ENCODE data around the gene KLF14. TPM values are rescaled to one million over a fixed set of nuclear protein-coding genes. Genes with fewer than 3 reads are reported as not detected.
"Not testable (repeated sequence)": the region's sequence is repeated elsewhere in the genome, so short reads cannot be mapped to it uniquely, and the experiment has no call there.

The KLF14 gene
- total and polyA plus RNA-seq, 2 donors (not counting 3 experiments of a cell fraction or from before 2014, with no cell fraction given), result 0.01 TPM; not detected in 1

DNA sequence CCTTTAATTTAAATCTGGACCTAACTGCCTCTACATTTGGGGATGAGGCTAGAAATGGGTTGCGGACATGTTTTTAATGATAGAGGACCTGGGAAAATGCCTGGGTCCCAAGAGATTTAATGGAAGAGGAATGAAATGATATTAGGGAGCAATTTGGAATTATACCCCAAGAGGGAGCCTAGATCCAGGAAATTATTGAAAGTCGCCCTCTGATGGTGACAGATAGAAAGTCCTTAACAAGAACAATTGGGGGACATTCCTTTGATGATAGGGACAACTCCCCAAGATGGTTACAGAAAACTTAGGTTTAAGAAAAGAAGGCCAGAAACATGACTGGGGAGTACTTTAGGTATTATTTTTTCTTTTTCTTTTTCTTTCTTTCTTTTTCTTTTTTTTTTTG is 38.2 kb downstream of the KLF14 start:
- no peak for TF ChIP-seq MYC (IDR thresholded peaks at IDR 0.05; ENCODE audit: low read depth, low read length)
- TF ChIP-seq POLR2AphosphoS5 (IDR thresholded peaks at IDR 0.05; ENCODE audit: insufficient read depth, low read depth, low read length), result no peak
- TF ChIP-seq, protein P1, sequence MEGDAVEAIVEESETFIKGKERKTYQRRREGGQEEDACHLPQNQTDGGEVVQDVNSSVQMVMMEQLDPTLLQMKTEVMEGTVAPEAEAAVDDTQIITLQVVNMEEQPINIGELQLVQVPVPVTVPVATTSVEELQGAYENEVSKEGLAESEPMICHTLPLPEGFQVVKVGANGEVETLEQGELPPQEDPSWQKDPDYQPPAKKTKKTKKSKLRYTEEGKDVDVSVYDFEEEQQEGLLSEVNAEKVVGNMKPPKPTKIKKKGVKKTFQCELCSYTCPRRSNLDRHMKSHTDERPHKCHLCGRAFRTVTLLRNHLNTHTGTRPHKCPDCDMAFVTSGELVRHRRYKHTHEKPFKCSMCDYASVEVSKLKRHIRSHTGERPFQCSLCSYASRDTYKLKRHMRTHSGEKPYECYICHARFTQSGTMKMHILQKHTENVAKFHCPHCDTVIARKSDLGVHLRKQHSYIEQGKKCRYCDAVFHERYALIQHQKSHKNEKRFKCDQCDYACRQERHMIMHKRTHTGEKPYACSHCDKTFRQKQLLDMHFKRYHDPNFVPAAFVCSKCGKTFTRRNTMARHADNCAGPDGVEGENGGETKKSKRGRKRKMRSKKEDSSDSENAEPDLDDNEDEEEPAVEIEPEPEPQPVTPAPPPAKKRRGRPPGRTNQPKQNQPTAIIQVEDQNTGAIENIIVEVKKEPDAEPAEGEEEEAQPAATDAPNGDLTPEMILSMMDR (IDR thresholded peaks at IDR 0.05; ENCODE audit: extremely low read depth in 1 of 2, insufficient read depth in 1 of 2, low read depth in 1 of 2, low read length in 2 of 2), result peak; percentile 36 to 52
- TF ChIP-seq JUN (IDR thresholded peaks at IDR 0.05; ENCODE audit: borderline replicate concordance, insufficient read depth, insufficient read length, low read depth), result no peak
- TF ChIP-seq FOS (IDR thresholded peaks at IDR 0.05; ENCODE audit: borderline replicate concordance, insufficient read depth, low read length), result no peak
- TF ChIP-seq POLR2A (IDR thresholded peaks at IDR 0.05; ENCODE audit: low read depth, low read length), result no peak
- TF ChIP-seq GATA2 (IDR thresholded peaks at IDR 0.05; ENCODE audit: insufficient read depth, insufficient read length, low read depth, low read length), result no peak

DNA sequence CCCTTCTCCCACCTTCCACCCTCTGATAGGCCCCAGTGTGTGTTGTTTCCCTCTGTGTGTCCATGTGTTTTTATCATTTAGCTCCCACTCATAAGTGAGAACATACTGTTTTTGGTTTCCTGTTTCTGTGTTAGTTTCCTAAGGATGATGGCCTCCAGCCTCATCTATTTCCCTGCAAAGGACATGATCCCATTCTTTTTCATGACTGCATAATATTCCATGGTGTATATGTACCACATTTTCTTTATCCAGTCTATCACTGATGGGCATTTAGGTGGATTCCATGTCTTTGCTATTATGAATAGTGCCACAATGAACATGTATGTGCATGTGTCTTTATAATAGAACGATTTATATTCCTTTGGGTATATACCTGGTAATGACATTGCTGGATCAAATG is 41.6 kb downstream of the KLF14 start:
- H3K27ac ChIP-seq (ENCODE audit: insufficient read depth, low read depth, low read length); H3K36me3 ChIP-seq (ENCODE audit: control insufficient read depth in 2 of 2, extremely low read depth in 1 of 2, insufficient read depth in 2 of 2, low read length in 2 of 2); H3K79me2 ChIP-seq (ENCODE audit: control insufficient read depth, insufficient read depth, low read length); H3K4me3 ChIP-seq (replicated peaks in 1 of 3; ENCODE audit: insufficient read depth in 1 of 3, low read depth in 1 of 3, low read length in 3 of 3); FAIRE-seq; H3K4me2 ChIP-seq (ENCODE audit: insufficient read depth, low read length); H3K9ac ChIP-seq (replicated peaks; ENCODE audit: extremely low read depth, insufficient read depth, low read length); intact Hi-C loops (cut with micrococcal nuclease); dilution Hi-C loops (cut with MboI; ENCODE audit: extremely low pct_ligation_motif_present, low sequenced_read_pairs); BruUV-seq (replicated peaks); H2AFZ ChIP-seq (ENCODE audit: low read depth, low read length); DNase-seq (ENCODE audit: low read depth, low spot score); H4K20me1 ChIP-seq (replicated peaks; ENCODE audit: control insufficient read depth, extremely low read depth, insufficient read depth, low read length); H3K27me3 ChIP-seq (ENCODE audit: control insufficient read depth in 2 of 2, insufficient read depth in 2 of 2, low read length in 2 of 2); H3K9me1 ChIP-seq (replicated peaks; ENCODE audit: control insufficient read depth, extremely low read depth, insufficient read depth, low read length); POLR2A ChIA-PET; H3K4me1 ChIP-seq (ENCODE audit: control insufficient read depth, extremely low read depth, insufficient read depth, low read length); H3K9me3 ChIP-seq (replicated peaks; ENCODE audit: control insufficient read depth, insufficient read depth, low read length); CTCF ChIA-PET: not testable (repeated sequence)

More for the DNA sequence above, 38.2 kb downstream of the KLF14 start:
- Histone ChIP-seq H3K36me3 (ENCODE audit: control insufficient read depth in 2 of 2, extremely low read depth in 1 of 2, insufficient read depth in 2 of 2, low read length in 2 of 2) (no peaks in the 10 kb centered on the region), H3K27ac (ENCODE audit: insufficient read depth, low read depth, low read length) (no peak overlapping the region), H3K9me3 (replicated peaks; ENCODE audit: control insufficient read depth, insufficient read depth, low read length) (no peaks in the 10 kb centered on the region), H4K20me1 (replicated peaks; ENCODE audit: control insufficient read depth, extremely low read depth, insufficient read depth, low read length) (no peaks in the 10 kb centered on the region), H3K4me2 (ENCODE audit: insufficient read depth, low read length) (no peak overlapping the region), H3K4me1 (ENCODE audit: control insufficient read depth, extremely low read depth, insufficient read depth, low read length) (no peaks in the 10 kb centered on the region), H3K9me1 (replicated peaks; ENCODE audit: control insufficient read depth, extremely low read depth, insufficient read depth, low read length) (no peaks in the 10 kb centered on the region), H3K9ac (replicated peaks; ENCODE audit: extremely low read depth, insufficient read depth, low read length) (no peak overlapping the region), H2AFZ (ENCODE audit: low read depth, low read length) (no peak overlapping the region), H3K27me3 (ENCODE audit: control insufficient read depth in 2 of 2, insufficient read depth in 2 of 2, low read length in 2 of 2) (peaks cover 0 to 7% of the 10 kb centered on the region in 2 experiments), H3K4me3 (replicated peaks in 1 of 3; ENCODE audit: insufficient read depth in 1 of 3, low read depth in 1 of 3, low read length in 3 of 3) (no peak overlapping the region), H3K79me2 (ENCODE audit: control insufficient read depth, insufficient read depth, low read length) (no peaks in the 10 kb centered on the region)
- dilution Hi-C loops (cut with MboI; ENCODE audit: extremely low pct_ligation_motif_present, low sequenced_read_pairs), result no loop called here
- CTCF ChIA-PET, result no interaction called here
- intact Hi-C loops (cut with micrococcal nuclease), result loop anchor here (1.0 kb wide), 2 partner anchors 454 to 624 kb away; no protein-coding TSS in a partner anchor
- peak; percentile 48 for FAIRE-seq
- peak; percentile 41 for DNase-seq (ENCODE audit: low read depth, low spot score)
- BruUV-seq (replicated peaks), result no TSS peak
- POLR2A ChIA-PET, result no interaction called here

Measured in endothelial cell of umbilical vein (primary cell).